H9 (cell line): ENCODE measurements around the gene UGT1A3. TPM values are rescaled to one million over a fixed set of nuclear protein-coding genes. Genes with fewer than 3 reads are reported as not detected.

Experiments used
- DNase-seq: peaks from one replicate; pipeline ENCODE4 v3.0.0-alpha.2; 2017
- H2AFZ ChIP-seq: one replicate; pipeline ENCODE4 v1.6.1; 2013; ENCODE audit warnings: mild to moderate bottlenecking, low read length, control low read depth, moderate library complexity
- H2AK5ac ChIP-seq: 2 replicates; pipeline ENCODE4 v1.6.1; 2013; ENCODE audit warnings: low read length, control low read depth, mixed read lengths; ENCODE audit not compliant: insufficient read length
- H2BK120ac ChIP-seq: one replicate; pipeline ENCODE4 v1.6.1; 2013; ENCODE audit warnings: low read depth, mild to moderate bottlenecking, low read length, control low read depth, inconsistent platforms; ENCODE audit not compliant: poor library complexity, severe bottlenecking
- H2BK12ac ChIP-seq: 2 replicates; pipeline ENCODE4 v1.6.1; 2013; ENCODE audit warnings: low read length, control low read depth, mixed read lengths, low read depth; ENCODE audit not compliant: insufficient read length
- H2BK15ac ChIP-seq: 2 replicates; pipeline ENCODE4 v1.6.1; 2013; ENCODE audit warnings: low read depth, low read length, control low read depth
- H2BK20ac ChIP-seq: one replicate; pipeline ENCODE4 v1.6.1; 2013; ENCODE audit warnings: low read depth, mild to moderate bottlenecking, low read length, control low read depth, inconsistent platforms; ENCODE audit not compliant: poor library complexity, severe bottlenecking
- H2BK5ac ChIP-seq: 2 replicates; pipeline ENCODE4 v1.6.1; 2013; ENCODE audit warnings: low read length, control low read depth, mixed read lengths; ENCODE audit not compliant: insufficient read length
- H3K14ac ChIP-seq: 2 replicates; pipeline ENCODE4 v1.6.1; 2013; ENCODE audit warnings: low read length, control low read depth; ENCODE audit not compliant: insufficient read depth
- H3K18ac ChIP-seq: 2 replicates; pipeline ENCODE4 v1.6.1; 2013; ENCODE audit warnings: low read depth, mild to moderate bottlenecking, mixed read lengths, low read length, control low read depth; ENCODE audit not compliant: insufficient read length
- H3K23ac ChIP-seq: 2 replicates; pipeline ENCODE4 v1.6.1; 2013; ENCODE audit warnings: low read length, control low read depth, mixed read lengths, low read depth; ENCODE audit not compliant: insufficient read length
- H3K23me2 ChIP-seq: 2 replicates; pipeline ENCODE4 v1.6.1; 2013; ENCODE audit warnings: low read depth, mild to moderate bottlenecking, mixed read lengths, low read length, control low read depth; ENCODE audit not compliant: insufficient read length, poor library complexity, severe bottlenecking
- H3K27ac ChIP-seq: 2 replicates; pipeline ENCODE4 v1.5.1; 2013; ENCODE audit warnings: low read length, control low read depth, mixed read lengths, low read depth; ENCODE audit not compliant: insufficient read length
- H3K27me3 ChIP-seq: 2 replicates; pipeline ENCODE4 v1.6.1; 2013; ENCODE audit warnings: low read length, control low read depth, inconsistent platforms; ENCODE audit not compliant: insufficient read depth
- H3K4ac ChIP-seq: 2 replicates; pipeline ENCODE4 v1.6.1; 2013; ENCODE audit warnings: low read depth, mild to moderate bottlenecking, control low read depth, inconsistent platforms, low read length, moderate library complexity
- H3K4me1 ChIP-seq: 2 replicates; pipeline ENCODE4 v1.6.1; 2013; ENCODE audit warnings: low read length, control low read depth, inconsistent platforms; ENCODE audit not compliant: insufficient read depth
- H3K4me2 ChIP-seq: 2 replicates; pipeline ENCODE4 v1.6.1; 2013; ENCODE audit warnings: low read length, control low read depth, mixed read lengths; ENCODE audit not compliant: insufficient read length, insufficient read depth
- H3K56ac ChIP-seq: 2 replicates; pipeline ENCODE4 v1.6.1; 2013; ENCODE audit warnings: low read depth, mild to moderate bottlenecking, mixed read lengths, low read length, control low read depth; ENCODE audit not compliant: insufficient read length
- H3K79me1 ChIP-seq: 2 replicates; pipeline ENCODE4 v1.6.1; 2013; ENCODE audit warnings: low read depth, mild to moderate bottlenecking, moderate library complexity, low read length, control low read depth, inconsistent platforms; ENCODE audit not compliant: insufficient read depth, poor library complexity, severe bottlenecking
- H3K79me2 ChIP-seq: 2 replicates; pipeline ENCODE4 v1.6.1; 2013; ENCODE audit warnings: low read length, control low read depth, inconsistent platforms; ENCODE audit not compliant: insufficient read depth
- H3K9ac ChIP-seq: 2 replicates; pipeline ENCODE4 v1.6.1; 2013; ENCODE audit warnings: low read length, control low read depth, mixed read lengths; ENCODE audit not compliant: insufficient read length; ENCODE audit errors: extremely low read depth
- H3K9me3 ChIP-seq: one replicate; pipeline ENCODE4 v1.6.1; 2013; ENCODE audit warnings: low read depth, low read length, inconsistent platforms; ENCODE audit not compliant: control insufficient read depth
- H3T11ph ChIP-seq: one replicate; pipeline ENCODE4 v1.6.1; 2013; ENCODE audit warnings: mild to moderate bottlenecking, low read length, control low read depth, inconsistent platforms
- H4K20me1 ChIP-seq: one replicate; pipeline ENCODE4 v1.6.1; 2013; ENCODE audit not compliant: control insufficient read depth, insufficient read length, insufficient read depth
- H4K5ac ChIP-seq: 2 replicates; pipeline ENCODE4 v1.6.1; 2013; ENCODE audit warnings: low read depth, mild to moderate bottlenecking, mixed read lengths, low read length, control low read depth; ENCODE audit not compliant: insufficient read length
- H4K8ac ChIP-seq: replicated peaks from 2 replicates; pipeline ENCODE4 v1.6.1; 2013; ENCODE audit warnings: low read length, control low read depth, mixed read lengths, low read depth; ENCODE audit not compliant: insufficient read length
- H4K91ac ChIP-seq: 2 replicates; pipeline ENCODE4 v1.6.1; 2013; ENCODE audit warnings: low read depth, mild to moderate bottlenecking, moderate library complexity, mixed read lengths, low read length, control low read depth; ENCODE audit not compliant: insufficient read length
- H3K27ac Mint-ChIP-seq, 3 experiments: 2 replicates in 2 of 3; 3 replicates in 1 of 3; pipeline ENCODE4 v1.8.0; 2020 to 2021; ENCODE audit warnings: mixed read lengths in 3 of 3, mild to moderate bottlenecking in 1 of 3, moderate library complexity in 1 of 3
- H3K27me3 Mint-ChIP-seq: 2 replicates; pipeline ENCODE4 v1.8.0; 2021; ENCODE audit warnings: low read depth, mild to moderate bottlenecking, moderate library complexity, mixed read lengths
- H3K36me3 Mint-ChIP-seq, 3 experiments: 2 replicates in 2 of 3; 3 replicates in 1 of 3; pipeline ENCODE4 v1.8.0; 2020 to 2021; ENCODE audit warnings: low read depth in 3 of 3, mixed read lengths in 3 of 3; ENCODE audit not compliant: insufficient read depth in 1 of 3
- H3K4me1 Mint-ChIP-seq, 2 experiments: 2 replicates each; pipeline ENCODE4 v1.8.0; 2020; ENCODE audit warnings: mixed read lengths in 2 of 2
- H3K4me3 Mint-ChIP-seq, 2 experiments: 2 replicates in 1 of 2; 3 replicates in 1 of 2; pipeline ENCODE4 v1.8.0; 2020 to 2021; ENCODE audit warnings: mild to moderate bottlenecking in 2 of 2, mixed read lengths in 2 of 2, moderate library complexity in 1 of 2
- H3K9me3 Mint-ChIP-seq, 2 experiments: 2 replicates in 1 of 2; 3 replicates in 1 of 2; pipeline ENCODE4 v1.8.0; 2020; ENCODE audit warnings: mild to moderate bottlenecking in 2 of 2, mixed read lengths in 2 of 2, moderate library complexity in 1 of 2
- CTCF ChIP-seq: fragments of 200-600 bp; sonication (generic); conservative IDR thresholded peaks from 3 replicates; pipeline ENCODE4 v1.8.0; 2021; ENCODE audit warnings: antibody characterized with exemption, mild to moderate bottlenecking
- WGBS: extraction: QIAGEN DNeasy Blood & Tissue Kit; methylation state at CpG from one replicate; pipeline ENCODE4 v1.1.7; 2013; ENCODE audit warnings: missing lambda C conversion rate, low lambda C conversion rate, mixed read lengths; ENCODE audit not compliant: insufficient read length; ENCODE audit errors: extremely low coverage; 5-methylcytosine and 5-hydroxymethylcytosine counted together
- total RNA-seq: library from RNA; stranded (reverse); gene quantifications from 2 replicates; pipeline ENCODE4 v1.2.1, GENCODE V29; 2021

The UGT1A3 gene
- total RNA-seq, 1 experiment from 2014 or later, result not detected

GRCh38 chr2:233791883-233792329 is 63.1 kb downstream of the UGT1A3 start:
- H3K23ac ChIP-seq, result no peak overlapping the region
- H3K18ac ChIP-seq, result no peak overlapping the region
- no peak overlapping the region for H3K14ac ChIP-seq
- H4K20me1 ChIP-seq, result no peaks in the 10 kb centered on the region
- H3K23me2 ChIP-seq, result no peaks in the 10 kb centered on the region
- H4K91ac ChIP-seq, result no peak overlapping the region
- no peak overlapping the region for H3K9ac ChIP-seq
- no peak overlapping the region for H3K4ac ChIP-seq
- H3K27ac ChIP-seq, result no peak overlapping the region
- no peak overlapping the region for H3K27ac Mint-ChIP-seq
- H3K4me1 Mint-ChIP-seq, result no peaks in the 10 kb centered on the region
- H2BK20ac ChIP-seq, result no peak overlapping the region
- no peak overlapping the region for H2AFZ ChIP-seq
- H2AK5ac ChIP-seq, result no peak overlapping the region
- H3K4me1 ChIP-seq, result no peaks in the 10 kb centered on the region
- no peaks in the 10 kb centered on the region for H3K27me3 ChIP-seq
- no peak overlapping the region for H4K8ac ChIP-seq
- H3K56ac ChIP-seq, result no peak overlapping the region
- no peaks in the 10 kb centered on the region; a peak in 1 of 7 replicates for H3K36me3 Mint-ChIP-seq
- no peak for DNase-seq
- H2BK5ac ChIP-seq, result no peak overlapping the region
- H3K27me3 Mint-ChIP-seq, result peaks cover 10% of the 10 kb centered on the region
- no peaks in the 10 kb centered on the region for H3K9me3 ChIP-seq
- H2BK15ac ChIP-seq, result no peak overlapping the region
- H2BK12ac ChIP-seq, result no peak overlapping the region
- H3K9me3 Mint-ChIP-seq, result peaks cover 0 to 3% of the 10 kb centered on the region in 2 experiments; a peak in 1 of 5 replicates
- H3K4me3 Mint-ChIP-seq, result no peak overlapping the region
- no peak overlapping the region for H2BK120ac ChIP-seq
- no peaks in the 10 kb centered on the region for H3K79me1 ChIP-seq
- no peak for TF ChIP-seq CTCF
- no peak overlapping the region for H3T11ph ChIP-seq
- H4K5ac ChIP-seq, result no peak overlapping the region
- H3K4me2 ChIP-seq, result no peak overlapping the region
- no CpG with 5 or more reads among the region's 9 CpGs for WGBS
- H3K79me2 ChIP-seq, result no peaks in the 10 kb centered on the region
